Measurements from ENCODE around the gene ATP13A3. TPM values are rescaled to one million over a fixed set of nuclear protein-coding genes. Genes with fewer than 3 reads are reported as not detected.
"Not testable (repeated sequence)": the region's sequence is repeated elsewhere in the genome, so short reads cannot be mapped to it uniquely, and the experiment has no call there.

Gene ATP13A3
- total and polyA plus RNA-seq, 9 of the 15 experiments (the other 6 are each of a cell fraction or from before 2014, with no cell fraction given) = 16.6 to 135 (median 86.6) TPM

DNA sequence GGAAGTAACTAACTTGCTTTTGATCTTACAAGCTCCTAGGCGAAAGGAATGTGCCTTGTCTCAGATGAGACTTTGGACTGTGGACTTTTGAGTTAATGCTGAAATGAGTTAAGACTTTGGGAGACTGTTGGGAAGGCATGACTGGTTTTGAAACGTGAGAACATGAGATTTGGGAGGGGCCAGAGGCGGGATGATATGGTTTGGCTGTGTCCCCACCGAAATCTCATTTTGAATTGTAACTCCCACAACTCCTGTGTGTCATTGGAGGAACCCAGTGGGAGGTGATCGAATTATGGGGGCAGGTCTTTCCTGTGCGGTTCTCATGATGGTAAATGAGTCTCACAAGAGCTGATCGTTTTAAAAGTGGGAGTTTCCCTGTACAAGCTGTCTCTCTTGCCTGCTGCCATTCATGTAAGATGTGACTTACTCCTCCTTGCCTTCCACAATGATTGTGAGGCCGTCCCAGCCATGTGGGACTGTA, 33.9 kb upstream of the ATP13A3 start (continued):
- TF ChIP-seq ZBTB40 (IDR thresholded peaks at IDR 0.05) (0 out of 2 replicates have a peak, but pooled peaks have one; percentile 26), PRDM10 (IDR thresholded peaks at IDR 0.05; ENCODE audit: partially characterized antibody) (peak; percentile 4), CHAMP1 (IDR thresholded peaks at IDR 0.05) (peak; percentile 25; the same call in 1 of the 2 replicates), BHLHE40 (IDR thresholded peaks at IDR 0.05; ENCODE audit: low read length) (peak; percentile 51), SMARCA4 (IDR thresholded peaks at IDR 0.05) (0 out of 2 replicates have a peak, but pooled peaks have one; percentile 20), DPF2 (IDR thresholded peaks at IDR 0.05) (peak; percentile 36; the same call in 1 of the 2 replicates), MEIS2 (IDR thresholded peaks at IDR 0.05; ENCODE audit: partially characterized antibody) (peak; percentile 43), ZNF324 (CRISPR knock-in tag; IDR thresholded peaks at IDR 0.05) (0 out of 2 replicates have a peak, but pooled peaks have one; percentile 15), ZNF431 (CRISPR knock-in tag; IDR thresholded peaks at IDR 0.05) (peak; percentile 54; the same call in 1 of the 2 replicates), MTA3 (IDR thresholded peaks at IDR 0.05; ENCODE audit: borderline replicate concordance) (peak; percentile 30; the same call in 1 of the 2 replicates)
- not testable (repeated sequence) for TF ChIP-seq ZBTB40 (CRISPR knock-in tag; IDR thresholded peaks at IDR 0.05)
